Measurements from ENCODE around the gene ITGA2B. TPM values are rescaled to one million over a fixed set of nuclear protein-coding genes. Genes with fewer than 3 reads are reported as not detected.

Gene ITGA2B
- total RNA-seq (2016; rRNA removed; fragmentation: Illumina TruSeq; extraction: Trizol), result 0.38 and 0.41 TPM in 2 replicates
- total RNA-seq (2016; cell fraction: cytosol; rRNA removed; fragmentation: Illumina TruSeq; extraction: Trizol; ENCODE audit: low read depth), result 0.30 TPM in 1 of 2 replicates, not detected in the other
- 0.22 and 0.37 TPM in 2 replicates for total RNA-seq (2016; cell fraction: insoluble cytoplasmic fraction; rRNA removed; fragmentation: Illumina TruSeq; extraction: Trizol)
- total RNA-seq (2016; cell fraction: membrane; rRNA removed; fragmentation: Illumina TruSeq; extraction: Trizol), result 0.19 and 0.83 TPM in 2 replicates
- 0.37 and 0.44 TPM in 2 replicates for total RNA-seq (2016; cell fraction: nucleus; rRNA removed; fragmentation: Illumina TruSeq; extraction: Trizol)
- polyA plus RNA-seq (2011; rRNA removed), result 1.1 and 1.9 TPM in 2 replicates
- polyA plus RNA-seq (2011; cell fraction: cytosol; rRNA removed), result 0.42 and 0.63 TPM in 2 replicates
- polyA plus RNA-seq (2011; cell fraction: nucleus; rRNA removed), result 11.3 and 12.6 TPM in 2 replicates
- polyA plus RNA-seq (2012), result 2.4 and 4.7 TPM in 2 replicates
- polyA plus RNA-seq (2016; cell fraction: cytosol; fragmentation: Illumina TruSeq; extraction: Trizol; ENCODE audit: low read depth), result 0.27 TPM in 1 of 2 replicates, not detected in the other
- polyA plus RNA-seq (2016; cell fraction: insoluble cytoplasmic fraction; fragmentation: Illumina TruSeq; extraction: Trizol; ENCODE audit: low read depth), result 0.25 TPM in 1 of 2 replicates, not detected in the other
- polyA plus RNA-seq (2016; cell fraction: membrane; fragmentation: Illumina TruSeq; extraction: Trizol; ENCODE audit: low read depth), result 0.40 TPM in 1 of 2 replicates, not detected in the other
- 0.60 and 1.3 TPM in 2 replicates for polyA plus RNA-seq (2016; cell fraction: nucleus; fragmentation: Illumina TruSeq; extraction: Trizol; ENCODE audit: insufficient read depth, low read depth)
- polyA minus RNA-seq (2011; rRNA and poly(A)+ RNA removed; ENCODE audit: low replicate concordance), result 0.74 and 1.3 TPM in 2 replicates
- polyA minus RNA-seq (2011; cell fraction: cytosol; rRNA and poly(A)+ RNA removed), result 0.26 and 0.69 TPM in 2 replicates
- 1.9 and 2.4 TPM in 2 replicates for polyA minus RNA-seq (2011; cell fraction: nucleus; rRNA and poly(A)+ RNA removed)
- percentile 27 among the genes with signal in this experiment for Bru-seq, nascent RNA
- BruChase-seq, experiment 1, labeled RNA remaining after a 6-hour chase, result percentile 40 among the genes with signal in this experiment
- BruChase-seq, experiment 2, labeled RNA remaining after a 2-hour chase, result percentile 30 among the genes with signal in this experiment
- long read RNA-seq, experiment 1, result 0 reads
- long read RNA-seq, experiment 2, partial matches to known transcripts, result 1 of 1 reads
- long read RNA-seq, experiment 2, other reads (novel, unspliced or antisense), result 0 of 1 reads

- peaks cover 2 to 19% of the 10 kb centered on the region in 2 experiments; a peak in 4 of 5 replicates for H3K27me3 ChIP-seq (ENCODE audit: control insufficient read depth in 1 of 2, insufficient read depth in 2 of 2, low read length in 2 of 2)
- no peaks in the 10 kb centered on the region for H3K79me2 ChIP-seq (ENCODE audit: insufficient read depth, low read length)
- no peak within 1 kb of the TSS for H3K27ac ChIP-seq (ENCODE audit: extremely low read length, insufficient read depth, low read length)
- intact Hi-C loops (cut with micrococcal nuclease; ENCODE audit: unreplicated experiment) (no loop called here), in situ Hi-C loops (cut with HindIII; ENCODE audit: extremely low pct_ligation_motif_present, low pct_unique_long_range_greater_than_20kb) (no loop called here)
- ChIA-PET CTCF (ENCODE audit: low intra/inter-chr PET ratio, low total read pairs) (no interaction called here), POLR2A (no interaction called here)
- no peaks in the 10 kb centered on the region for H4K20me1 ChIP-seq (ENCODE audit: insufficient read depth, low read length)
- no peak within 1 kb of the TSS for H3K4me3 ChIP-seq (replicated peaks in 1 of 3; ENCODE audit: insufficient read depth in 1 of 3, low read depth in 2 of 3, low read length in 3 of 3)
- H2AFZ ChIP-seq (ENCODE audit: low read length), result no peak within 1 kb of the TSS
- DNase-seq (ENCODE audit: low spot score) (no peak), FAIRE-seq (no peak), ATAC-seq (no peak)
- H3K36me3 ChIP-seq (replicated peaks in 1 of 2; ENCODE audit: control insufficient read depth in 1 of 2, insufficient read depth in 2 of 2, low read length in 2 of 2), result no peaks in the 10 kb centered on the region
- no peaks in the 10 kb centered on the region for H3K9me3 ChIP-seq (ENCODE audit: low read length)
- 23% methylated on average over 1 of the region's 1 CpG for WGBS (ENCODE audit: low lambda C conversion rate)
- peak within 1 kb of the TSS; percentile 26; the same call in 1 of the 2 replicates for H3K4me2 ChIP-seq (ENCODE audit: low read depth, low read length)
- H3K4me1 ChIP-seq (ENCODE audit: insufficient read depth, low read length), result peaks cover 37% of the 10 kb centered on the region
- no TSS peak for BruUV-seq (replicated peaks)
- H3K9ac ChIP-seq (ENCODE audit: insufficient read depth, low read depth, low read length), result no peak within 1 kb of the TSS
- TF ChIP-seq CBX2 (IDR thresholded peaks at IDR 0.05; ENCODE audit: low read depth, low read length) (no peak), CBX2 (CRISPR knock-in tag; IDR thresholded peaks at IDR 0.05; ENCODE audit: low read depth) (no peak), PCBP1 (IDR thresholded peaks at IDR 0.05; ENCODE audit: borderline replicate concordance, low read depth, low read length) (no peak)
These were observed at the start of gene ITGA2B for GRCh38 chr17:44389281-44389680. Gene ITGA2B (minus strand): TSS chr17:44389649. CDS start chr17:44389473, 176 bp downstream.

GRCh38 chr17:44439168-44439567, 49.7 kb upstream of the ITGA2B start:
- peaks cover 10 to 29% of the 10 kb centered on the region in 2 experiments for H3K36me3 ChIP-seq (replicated peaks in 1 of 2; ENCODE audit: control insufficient read depth in 1 of 2, insufficient read depth in 2 of 2, low read length in 2 of 2)
- in situ Hi-C loops (cut with HindIII; ENCODE audit: extremely low pct_ligation_motif_present, low pct_unique_long_range_greater_than_20kb), result no loop called here
- BruUV-seq (replicated peaks), result no TSS peak
- H3K79me2 ChIP-seq (ENCODE audit: insufficient read depth, low read length), result peaks cover 10% of the 10 kb centered on the region
- POLR2A ChIA-PET, result no interaction called here
- no peaks in the 10 kb centered on the region for H3K4me1 ChIP-seq (ENCODE audit: insufficient read depth, low read length)
- no peak overlapping the region for H3K4me2 ChIP-seq (ENCODE audit: low read depth, low read length)
- ATAC-seq (no peak), FAIRE-seq (no peak), DNase-seq (ENCODE audit: low spot score) (no peak)
- 95% methylated on average over 3 of the region's 3 CpGs for WGBS (ENCODE audit: low lambda C conversion rate)
- intact Hi-C loops (cut with micrococcal nuclease; ENCODE audit: unreplicated experiment), result no loop called here
- no peaks in the 10 kb centered on the region for H4K20me1 ChIP-seq (ENCODE audit: insufficient read depth, low read length)
- H3K27ac ChIP-seq (ENCODE audit: extremely low read length, insufficient read depth, low read length), result no peak overlapping the region
- no peak overlapping the region for H2AFZ ChIP-seq (ENCODE audit: low read length)
- CTCF ChIA-PET (ENCODE audit: low intra/inter-chr PET ratio, low total read pairs), result no interaction called here
- no peaks in the 10 kb centered on the region for H3K9me3 ChIP-seq (ENCODE audit: low read length)
- H3K4me3 ChIP-seq (replicated peaks in 1 of 3; ENCODE audit: insufficient read depth in 1 of 3, low read depth in 2 of 3, low read length in 3 of 3), result no peak overlapping the region
- no peaks in the 10 kb centered on the region; a peak in 1 of 5 replicates for H3K27me3 ChIP-seq (ENCODE audit: control insufficient read depth in 1 of 2, insufficient read depth in 2 of 2, low read length in 2 of 2)
- H3K9ac ChIP-seq (ENCODE audit: insufficient read depth, low read depth, low read length), result no peak overlapping the region
- no peak for TF ChIP-seq KLF15 (CRISPR knock-in tag; IDR thresholded peaks at IDR 0.05; ENCODE audit: borderline replicate concordance)
- no peak for TF ChIP-seq RNF2 (conservative IDR thresholded peaks at IDR 0.05; ENCODE audit: low read depth)
- TF ChIP-seq SP1 (IDR thresholded peaks at IDR 0.05), result no peak
- TF ChIP-seq SP1 (CRISPR knock-in tag; IDR thresholded peaks at IDR 0.05), result no peak
- no peak for TF ChIP-seq FOXP4 (CRISPR knock-in tag; IDR thresholded peaks at IDR 0.05)
- no peak for TF ChIP-seq ZSCAN5A (CRISPR knock-in tag; IDR thresholded peaks at IDR 0.05; ENCODE audit: borderline replicate concordance)
